ENCODE measurements around the gene MXD4. TPM values are rescaled to one million over a fixed set of nuclear protein-coding genes. Genes with fewer than 3 reads are reported as not detected.

Gene MXD4
- total and polyA plus RNA-seq, 11 donors: 27.5 to 76.6 (median 35.7) TPM

- WGBS, 4 donors: 84 to 95% (median 90%) methylated on average over 4 to 6 of the region's 6 CpGs
- H3K9me3 ChIP-seq: no peaks in the 10 kb centered on the region
- peaks cover 0 to 5% (median 0%) of the 10 kb centered on the region in 9 donors for H3K36me3 ChIP-seq
- TF ChIP-seq, protein P1, sequence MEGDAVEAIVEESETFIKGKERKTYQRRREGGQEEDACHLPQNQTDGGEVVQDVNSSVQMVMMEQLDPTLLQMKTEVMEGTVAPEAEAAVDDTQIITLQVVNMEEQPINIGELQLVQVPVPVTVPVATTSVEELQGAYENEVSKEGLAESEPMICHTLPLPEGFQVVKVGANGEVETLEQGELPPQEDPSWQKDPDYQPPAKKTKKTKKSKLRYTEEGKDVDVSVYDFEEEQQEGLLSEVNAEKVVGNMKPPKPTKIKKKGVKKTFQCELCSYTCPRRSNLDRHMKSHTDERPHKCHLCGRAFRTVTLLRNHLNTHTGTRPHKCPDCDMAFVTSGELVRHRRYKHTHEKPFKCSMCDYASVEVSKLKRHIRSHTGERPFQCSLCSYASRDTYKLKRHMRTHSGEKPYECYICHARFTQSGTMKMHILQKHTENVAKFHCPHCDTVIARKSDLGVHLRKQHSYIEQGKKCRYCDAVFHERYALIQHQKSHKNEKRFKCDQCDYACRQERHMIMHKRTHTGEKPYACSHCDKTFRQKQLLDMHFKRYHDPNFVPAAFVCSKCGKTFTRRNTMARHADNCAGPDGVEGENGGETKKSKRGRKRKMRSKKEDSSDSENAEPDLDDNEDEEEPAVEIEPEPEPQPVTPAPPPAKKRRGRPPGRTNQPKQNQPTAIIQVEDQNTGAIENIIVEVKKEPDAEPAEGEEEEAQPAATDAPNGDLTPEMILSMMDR (IDR thresholded peaks at IDR 0.05): no peak
- no peak for TF ChIP-seq POLR2A (IDR thresholded peaks at IDR 0.05)
- ATAC-seq (no peak), DNase-seq (peak in 3 of 5 donors; percentile 18 to 44 (median 23))
- no peaks in the 10 kb centered on the region for H3K27me3 ChIP-seq
- no peak overlapping the region for H3K4me3 ChIP-seq
- peaks cover 14 to 75% (median 48%) of the 10 kb centered on the region in 12 donors for H3K4me1 ChIP-seq
- intact Hi-C loops (cut with DNase I): loop anchor here in 6 of 10 donors (5.0 to 10.0 kb wide), 6 partner anchors 148 to 491 kb away; partner anchors contain the start of genes CFAP99 (in 4 of the 6), ZFYVE28 (in 4 of the 6), FAM193A (in 1 of the 6) and TNIP2 (in 1 of the 6)
- peak overlapping the region in 1 of 12 donors; percentile 98 for H3K27ac ChIP-seq
These were observed 2.0 kb upstream of the MXD4 start for GRCh38 chr4:2263926-2264321.

GRCh38 chr4:2262944-2263250 lies 988 bp upstream of the MXD4 start:
- WGBS, 4 donors: 38 to 47% (median 41%) methylated on average over 13 of the region's 13 CpGs
- Histone ChIP-seq H3K36me3 (peaks cover 0 to 12% (median 2%) of the 10 kb centered on the region in 9 donors), H3K9me3 (no peaks in the 10 kb centered on the region), H3K4me3 (peak overlapping the region; percentile 12 to 96 (median 74)), H3K27me3 (no peaks in the 10 kb centered on the region), H3K4me1 (peaks cover 24 to 80% (median 57%) of the 10 kb centered on the region in 12 donors), H3K27ac (peak overlapping the region; percentile 94 to 100 (median 98))
- DNase-seq (no peak), ATAC-seq (no peak)
- intact Hi-C loops (cut with DNase I): loop anchor here in 6 of 10 donors (5.0 to 10.0 kb wide), 6 partner anchors 149 to 492 kb away; partner anchors contain the start of genes CFAP99 (in 4 of the 6), ZFYVE28 (in 4 of the 6), FAM193A (in 1 of the 6) and TNIP2 (in 1 of the 6)
- TF ChIP-seq POLR2A (IDR thresholded peaks at IDR 0.05): no peak
- TF ChIP-seq, protein P1 (IDR thresholded peaks at IDR 0.05): no peak

GRCh38 chr4:2262145-2262943 lies 435 bp upstream of the MXD4 start:
- Histone ChIP-seq H3K4me1 (peaks cover 24 to 82% (median 62%) of the 10 kb centered on the region in 12 donors), H3K27ac (peak overlapping the region; percentile 94 to 100 (median 98)), H3K4me3 (peak overlapping the region; percentile 12 to 96 (median 86)), H3K27me3 (no peaks in the 10 kb centered on the region), H3K9me3 (no peaks in the 10 kb centered on the region), H3K36me3 (peaks cover 0 to 17% (median 2%) of the 10 kb centered on the region in 9 donors)
- DNase-seq: peak; percentile 99 to 100 (median 100)
- intact Hi-C loops (cut with DNase I): loop anchor here in 6 of 10 donors (5.0 to 10.0 kb wide), 6 partner anchors 150 to 492 kb away; partner anchors contain the start of genes CFAP99 (in 4 of the 6), ZFYVE28 (in 4 of the 6), FAM193A (in 1 of the 6) and TNIP2 (in 1 of the 6)
- ATAC-seq: peak; percentile 94 to 95 (median 95)
- WGBS, 4 donors: 0 to 1% (median 1%) methylated on average over 46 to 98 of the region's 98 CpGs
- TF ChIP-seq, protein P1 (IDR thresholded peaks at IDR 0.05): no peak
- TF ChIP-seq POLR2A (IDR thresholded peaks at IDR 0.05): peak; percentile 90 to 99

Data from heart left ventricle (tissue), 16 donors.